Measurements from ENCODE around the gene ALS2CL. TPM values are rescaled to one million over a fixed set of nuclear protein-coding genes. Genes with fewer than 3 reads are reported as not detected.

ALS2CL gene
- total RNA-seq, 1 donor from 2014 or later: 49.0 TPM

GRCh38 chr3:46690798-46691197 lies 2.7 kb downstream of the ALS2CL start:
- H3K27me3 ChIP-seq: no peaks in the 10 kb centered on the region
- H3K9me3 ChIP-seq: no peaks in the 10 kb centered on the region
- intact Hi-C loops (cut with DNase I): no loop called here
- H3K4me3 ChIP-seq: no peak overlapping the region
- TF ChIP-seq CTCF (IDR thresholded peaks at IDR 0.05): no peak
- no peak overlapping the region for H3K27ac ChIP-seq
- peaks cover 5 to 13% of the 10 kb centered on the region in 2 donors for H3K36me3 ChIP-seq
- DNase-seq (ENCODE audit: low spot score in 2 of 2): no peak
- H3K4me1 ChIP-seq: peaks cover 13 to 35% of the 10 kb centered on the region in 2 donors

GRCh38 chr3:46685446-46685845 lies 8.0 kb downstream of the ALS2CL start:
- DNase-seq (ENCODE audit: low spot score in 2 of 2): no peak
- H3K27ac ChIP-seq: no peak overlapping the region
- no peaks in the 10 kb centered on the region for H3K4me1 ChIP-seq
- H3K36me3 ChIP-seq: peaks cover 28 to 53% of the 10 kb centered on the region in 2 donors
- H3K4me3 ChIP-seq: no peak overlapping the region
- intact Hi-C loops (cut with DNase I): no loop called here
- no peak for TF ChIP-seq CTCF (IDR thresholded peaks at IDR 0.05)
- no peaks in the 10 kb centered on the region for H3K9me3 ChIP-seq
- no peaks in the 10 kb centered on the region for H3K27me3 ChIP-seq

- H3K27ac ChIP-seq: no peak overlapping the region
- H3K36me3 ChIP-seq: peaks cover 28 to 53% of the 10 kb centered on the region in 2 donors
- H3K27me3 ChIP-seq: no peaks in the 10 kb centered on the region
- no peak for DNase-seq (ENCODE audit: low spot score in 2 of 2)
- no peak overlapping the region for H3K4me3 ChIP-seq
- no peak for TF ChIP-seq CTCF (IDR thresholded peaks at IDR 0.05)
- intact Hi-C loops (cut with DNase I): no loop called here
- H3K4me1 ChIP-seq: no peaks in the 10 kb centered on the region
- no peaks in the 10 kb centered on the region for H3K9me3 ChIP-seq
These were observed 8.6 kb downstream of the ALS2CL start for GRCh38 chr3:46684891-46685290.

- Histone ChIP-seq H3K4me1 (no peaks in the 10 kb centered on the region), H3K36me3 (peaks cover 28 to 52% of the 10 kb centered on the region in 2 donors), H3K27ac (no peak overlapping the region), H3K4me3 (no peak overlapping the region), H3K9me3 (no peaks in the 10 kb centered on the region), H3K27me3 (no peaks in the 10 kb centered on the region)
- intact Hi-C loops (cut with DNase I): no loop called here
- no peak for DNase-seq (ENCODE audit: low spot score in 2 of 2)
- TF ChIP-seq CTCF (IDR thresholded peaks at IDR 0.05): no peak
These were observed 10.5 kb downstream of the ALS2CL start for GRCh38 chr3:46682974-46683373.

- no peak for TF ChIP-seq CTCF (IDR thresholded peaks at IDR 0.05)
- no peak overlapping the region for H3K4me3 ChIP-seq
- no peaks in the 10 kb centered on the region for H3K9me3 ChIP-seq
- no peak for DNase-seq (ENCODE audit: low spot score in 2 of 2)
- intact Hi-C loops (cut with DNase I): no loop called here
- H3K4me1 ChIP-seq: no peaks in the 10 kb centered on the region
- H3K27me3 ChIP-seq: no peaks in the 10 kb centered on the region
- no peak overlapping the region for H3K27ac ChIP-seq
- H3K36me3 ChIP-seq: peaks cover 22 to 48% of the 10 kb centered on the region in 2 donors
These were observed 11.5 kb downstream of the ALS2CL start for GRCh38 chr3:46681856-46682540.

All from ascending aorta (tissue), 2 donors.